H1 (cell line): ENCODE data around the gene NCAPD3. TPM values are rescaled to one million over a fixed set of nuclear protein-coding genes. Genes with fewer than 3 reads are reported as not detected.

Experiments used
- CTCF ChIA-PET: fragments of 300-600 bp; sonication (Branson Sonifier 250); formaldehyde crosslinking; loops from one replicate; lab custom pipeline; 2021; ENCODE audit not compliant: partially characterized antibody; lab: Charles Lee
- POLR2A ChIA-PET: fragments of 300-600 bp; sonication (Branson Sonifier 250); formaldehyde crosslinking; loops from one replicate; lab custom pipeline; 2021; ENCODE audit warnings: inconsistent platforms; ENCODE audit not compliant: partially characterized antibody; lab: Charles Lee
- DNase-seq, 2 experiments: peaks; one replicate each; pipeline versions ENCODE4 v3.0.0 to v3.0.0-alpha.2; 2010 to 2022; ENCODE audit warnings: low spot score in 2 of 2, low read depth in 1 of 2, mixed read lengths in 1 of 2
- FAIRE-seq: peaks from 2 replicates; lab custom pipeline; 2011; peaks lifted over from hg19 to GRCh38; lab: Jason Lieb, UNC
- H2AFZ ChIP-seq: 2 replicates; pipeline ENCODE4 v1.8.1; 2012; ENCODE audit warnings: low read length, inconsistent platforms
- H2AK5ac ChIP-seq: 2 replicates; pipeline ENCODE4 v1.6.1; 2013; ENCODE audit warnings: low read depth, low read length
- H2BK120ac ChIP-seq: replicated peaks from 2 replicates; pipeline ENCODE3; 2013; ENCODE audit warnings: low read depth, low read length, inconsistent platforms
- H2BK12ac ChIP-seq: 2 replicates; pipeline ENCODE4 v1.6.1; 2013; ENCODE audit warnings: low read depth, low read length
- H2BK15ac ChIP-seq: 2 replicates; pipeline ENCODE4 v1.6.1; 2013; ENCODE audit warnings: low read length
- H2BK20ac ChIP-seq: 2 replicates; pipeline ENCODE4 v1.6.1; 2013; ENCODE audit warnings: low read length
- H2BK5ac ChIP-seq: 2 replicates; pipeline ENCODE4 v1.6.1; 2013; ENCODE audit warnings: low read depth, low read length
- H3K14ac ChIP-seq: 2 replicates; pipeline ENCODE4 v1.6.1; 2013; ENCODE audit warnings: inconsistent platforms; ENCODE audit not compliant: insufficient read length
- H3K18ac ChIP-seq: 2 replicates; pipeline ENCODE4 v1.6.1; 2013; ENCODE audit warnings: low read length; ENCODE audit errors: extremely low read depth
- H3K23ac ChIP-seq: 2 replicates; pipeline ENCODE4 v1.6.1; 2013; ENCODE audit warnings: inconsistent platforms; ENCODE audit not compliant: insufficient read length
- H3K23me2 ChIP-seq: 2 replicates; pipeline ENCODE4 v1.6.1; 2013; ENCODE audit warnings: low read depth, low read length
- H3K27ac ChIP-seq: 2 replicates; pipeline ENCODE4 v1.6.1; 2011; ENCODE audit warnings: low read depth, low read length, inconsistent platforms
- H3K27me3 ChIP-seq, 4 experiments: replicated peaks in 1 of 4; 1 replicate in 1 of 4; 2 replicates in 3 of 4; pipeline versions ENCODE4 v1.6.1 to v1.8.1; 2011 to 2013; ENCODE audit warnings: low read length in 3 of 4, mild to moderate bottlenecking in 3 of 4, inconsistent platforms in 2 of 4, mixed read lengths in 2 of 4, moderate library complexity in 1 of 4; ENCODE audit not compliant: control insufficient read depth in 3 of 4, insufficient read depth in 3 of 4; ENCODE audit errors: extremely low read depth in 1 of 4
- H3K36me3 ChIP-seq, 4 experiments: 2 replicates each; pipeline versions ENCODE4 v1.6.1 to v1.8.1; 2011 to 2013; ENCODE audit warnings: mild to moderate bottlenecking in 4 of 4, low read length in 3 of 4, moderate library complexity in 2 of 4, control low read depth in 1 of 4, inconsistent platforms in 1 of 4; ENCODE audit not compliant: insufficient read depth in 4 of 4, control insufficient read depth in 2 of 4
- H3K4ac ChIP-seq: replicated peaks from 2 replicates; pipeline ENCODE3; 2013; ENCODE audit warnings: low read length, low read depth, mixed read lengths, inconsistent platforms; ENCODE audit not compliant: insufficient read length
- H3K4me1 ChIP-seq, 4 experiments: replicated peaks in 1 of 4; 1 replicate in 1 of 4; 2 replicates in 3 of 4; pipeline versions ENCODE4 v1.6.1 to v1.8.1; 2011 to 2013; ENCODE audit warnings: low read length in 3 of 4, inconsistent platforms in 2 of 4, mixed read lengths in 1 of 4; ENCODE audit not compliant: insufficient read depth in 4 of 4, control insufficient read depth in 3 of 4
- H3K4me2 ChIP-seq, 2 experiments: 2 replicates each; pipeline versions ENCODE4 v1.6.1 to v1.8.1; 2011 to 2013; ENCODE audit warnings: low read depth in 2 of 2, low read length in 2 of 2, control low read depth in 1 of 2, inconsistent platforms in 1 of 2, mild to moderate bottlenecking in 1 of 2; ENCODE audit not compliant: insufficient read depth in 1 of 2
- H3K4me3 ChIP-seq, 4 experiments: fragments of 200-600, 300-600 bp in 1 of 4; sonication (generic), shearing (Covaris generic), sonication (Bioruptor Twin) in 1 of 4; 2 replicates each; pipeline versions ENCODE4 v1.5.1 to v1.8.1; 2011 to 2016; ENCODE audit warnings: low read length in 4 of 4, low read depth in 3 of 4, control low read depth in 2 of 4, inconsistent platforms in 2 of 4, mild to moderate bottlenecking in 2 of 4, mixed read lengths in 1 of 4, moderate library complexity in 1 of 4; ENCODE audit not compliant: insufficient read depth in 2 of 4; ENCODE audit errors: extremely low read depth in 1 of 4
- H3K56ac ChIP-seq: replicated peaks from 2 replicates; pipeline ENCODE3; 2013; ENCODE audit warnings: low read depth, mild to moderate bottlenecking, mixed read lengths, low read length, inconsistent platforms; ENCODE audit not compliant: insufficient read length
- H3K79me1 ChIP-seq: 2 replicates; pipeline ENCODE4 v1.6.1; 2013; ENCODE audit warnings: low read depth, low read length, control low read depth
- H3K79me2 ChIP-seq, 2 experiments: 2 replicates each; pipeline versions ENCODE4 v1.6.1 to v1.8.1; 2012 to 2013; ENCODE audit warnings: low read length in 2 of 2, mild to moderate bottlenecking in 2 of 2, inconsistent platforms in 1 of 2; ENCODE audit not compliant: insufficient read depth in 2 of 2, control insufficient read depth in 1 of 2
- H3K9ac ChIP-seq, 4 experiments: replicated peaks in 1 of 4; 1 replicate in 1 of 4; 2 replicates in 3 of 4; pipeline versions ENCODE4 v1.6.1 to v1.8.1; 2011 to 2013; ENCODE audit warnings: low read depth in 3 of 4, low read length in 3 of 4, control low read depth in 2 of 4, mild to moderate bottlenecking in 2 of 4, moderate library complexity in 2 of 4, inconsistent platforms in 1 of 4; ENCODE audit errors: extremely low read depth in 1 of 4
- H3K9me3 ChIP-seq, 2 experiments: 2 replicates each; pipeline versions ENCODE4 v1.6.1 to v1.8.1; 2012 to 2013; ENCODE audit warnings: mild to moderate bottlenecking in 2 of 2, moderate library complexity in 2 of 2, control low read depth in 1 of 2, inconsistent platforms in 1 of 2, low read depth in 1 of 2, low read length in 1 of 2, mixed read lengths in 1 of 2; ENCODE audit not compliant: insufficient read depth in 2 of 2
- H4K20me1 ChIP-seq, 2 experiments: replicated peaks in 1 of 2; 2 replicates each; pipeline versions ENCODE3 to v1.8.1; 2011 to 2013; ENCODE audit warnings: inconsistent platforms in 2 of 2, low read length in 2 of 2, mild to moderate bottlenecking in 1 of 2; ENCODE audit not compliant: insufficient read depth in 2 of 2, control insufficient read depth in 1 of 2
- H4K5ac ChIP-seq: 2 replicates; pipeline ENCODE4 v1.6.1; 2013; ENCODE audit warnings: low read length, low read depth, mixed read lengths, inconsistent platforms; ENCODE audit not compliant: insufficient read length
- H4K8ac ChIP-seq: 2 replicates; pipeline ENCODE4 v1.8.0; 2013; ENCODE audit warnings: mild to moderate bottlenecking, moderate library complexity, low read length, inconsistent platforms; ENCODE audit not compliant: insufficient read depth; ENCODE audit errors: extremely low read depth
- H4K91ac ChIP-seq: replicated peaks from 2 replicates; pipeline ENCODE3; 2013; ENCODE audit warnings: low read length, mixed read lengths, inconsistent platforms; ENCODE audit not compliant: insufficient read length
- TEAD4 ChIP-seq: IDR thresholded peaks from 2 replicates; pipeline ENCODE4 v1.6.1; 2012; ENCODE audit warnings: low read depth, low read length, inconsistent platforms, mixed read lengths
- polyA plus RNA-seq, 7 experiments: library from polyadenylated mRNA; depleted of rRNA in 3 of 7; stranded (reverse) in 5 of 7; unstranded in 2 of 7; fragments of >200 nt in 5 of 7; fragments of 200-250 nt in 2 of 7; gene quantifications; 1 replicate in 5 of 7; 2 replicates in 1 of 7; 4 replicates in 1 of 7; pipeline versions ENCODE4 v1.2.1 to v1.2.3, GENCODE V29; 2011 to 2013; ENCODE audit warnings: missing spikeins in 2 of 7, mixed read lengths in 2 of 7
- total RNA-seq: library from RNA; stranded (reverse); fragmentation: NEBNext Ultra II Directional; extraction: Animal tissue kit (Norgen Biotek cat#: 25700); gene quantifications from 2 replicates; pipeline ENCODE4 v1.2.1, GENCODE V29; 2021

Gene NCAPD3
- total and polyA plus RNA-seq, 2 of the 8 experiments (the other 6 are each of a cell fraction or from before 2014, with no cell fraction given): 26.5 to 55.2 TPM

DNA sequence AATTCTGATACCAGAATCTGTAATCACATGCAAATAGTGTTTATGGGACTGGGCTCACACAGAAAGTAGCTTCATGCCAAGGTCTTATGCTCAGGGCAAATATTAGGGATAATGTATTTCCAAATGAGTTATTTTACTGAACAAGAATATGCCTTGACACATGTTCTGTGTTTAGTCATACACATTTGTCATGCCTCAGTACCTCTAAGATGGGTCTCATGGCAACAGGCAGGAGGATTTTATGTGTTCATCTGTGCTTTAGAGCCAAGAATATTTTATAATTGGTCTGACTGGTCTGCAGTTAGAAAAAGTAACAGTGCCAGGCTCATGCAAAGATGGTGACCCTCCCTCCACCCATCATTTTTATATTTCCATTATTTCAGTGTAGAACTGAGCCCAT is 105.8 kb downstream of the NCAPD3 start:
- H4K20me1 ChIP-seq: no peaks in the 10 kb centered on the region
- TF ChIP-seq TEAD4: no peak
- TF ChIP-seq, all 59 proteins: peak for 0
- Histone ChIP-seq H4K8ac (no peak overlapping the region), H3K23me2 (no peaks in the 10 kb centered on the region), H2BK120ac (no peak overlapping the region), H3K18ac (no peak overlapping the region), H3K79me1 (no peaks in the 10 kb centered on the region), H2AK5ac (0 out of 2 replicates have a peak overlapping the region, but pooled peaks have one; percentile 41), H2BK20ac (no peak overlapping the region), H3K4ac (no peak overlapping the region), H3K36me3 (no peaks in the 10 kb centered on the region), H3K79me2 (peaks cover 0 to 28% of the 10 kb centered on the region in 2 experiments; a peak in 3 of 4 replicates), H3K9me3 (no peaks in the 10 kb centered on the region), H2BK5ac (no peak overlapping the region), H4K5ac (no peak overlapping the region), H3K4me1 (peaks cover 0 to 9% (median 4%) of the 10 kb centered on the region in 4 experiments; a peak in 3 of 7 replicates), H2AFZ (no peak overlapping the region), H3K14ac (no peak overlapping the region), H3K27me3 (no peaks in the 10 kb centered on the region), H2BK15ac (peak overlapping the region; percentile 35; the same call in 1 of the 2 replicates), H3K27ac (no peak overlapping the region), H3K9ac (no peak overlapping the region), H3K56ac (no peak overlapping the region), H3K4me2 (no peak overlapping the region), H2BK12ac (peak overlapping the region; percentile 32; the same call in 1 of the 2 replicates), H3K23ac (no peak overlapping the region), H4K91ac (no peak overlapping the region), H3K4me3 (no peak overlapping the region)
- ChIA-PET CTCF (interaction anchor here (1.0 kb wide), 1 partner anchor 19 kb away, joined by 3 read pairs; no protein-coding TSS in a partner anchor), POLR2A (no interaction called here)
- DNase-seq (no peak), FAIRE-seq (no peak)
